Activated CD8-positive, alpha-beta memory T cell treated with anti-CD3 and anti-CD28 coated beads for 36 hours (primary cell): ENCODE results near the gene NID1. TPM values are rescaled to one million over a fixed set of nuclear protein-coding genes. Genes with fewer than 3 reads are reported as not detected.

ENCODE experiments used
- CTCF ChIA-PET: fragments of 350-600 bp; sonication (Branson Sonifier 250); formaldehyde crosslinking; loops from one replicate; lab custom pipeline; 2021; ENCODE audit warnings: antibody characterized with exemption; lab: Charles Lee
- POLR2A ChIA-PET: fragments of 350-600 bp; sonication (Branson Sonifier 250); formaldehyde crosslinking; loops from one replicate; lab custom pipeline; 2021; ENCODE audit warnings: antibody characterized with exemption; lab: Charles Lee
- total RNA-seq, 2 experiments: library from RNA; stranded (reverse); gene quantifications; one replicate each; pipeline ENCODE4 v1.2.3, GENCODE V29; 2021

The NID1 gene
- total RNA-seq, 2 experiments from 2014 or later, result 0.08 TPM

DNA sequence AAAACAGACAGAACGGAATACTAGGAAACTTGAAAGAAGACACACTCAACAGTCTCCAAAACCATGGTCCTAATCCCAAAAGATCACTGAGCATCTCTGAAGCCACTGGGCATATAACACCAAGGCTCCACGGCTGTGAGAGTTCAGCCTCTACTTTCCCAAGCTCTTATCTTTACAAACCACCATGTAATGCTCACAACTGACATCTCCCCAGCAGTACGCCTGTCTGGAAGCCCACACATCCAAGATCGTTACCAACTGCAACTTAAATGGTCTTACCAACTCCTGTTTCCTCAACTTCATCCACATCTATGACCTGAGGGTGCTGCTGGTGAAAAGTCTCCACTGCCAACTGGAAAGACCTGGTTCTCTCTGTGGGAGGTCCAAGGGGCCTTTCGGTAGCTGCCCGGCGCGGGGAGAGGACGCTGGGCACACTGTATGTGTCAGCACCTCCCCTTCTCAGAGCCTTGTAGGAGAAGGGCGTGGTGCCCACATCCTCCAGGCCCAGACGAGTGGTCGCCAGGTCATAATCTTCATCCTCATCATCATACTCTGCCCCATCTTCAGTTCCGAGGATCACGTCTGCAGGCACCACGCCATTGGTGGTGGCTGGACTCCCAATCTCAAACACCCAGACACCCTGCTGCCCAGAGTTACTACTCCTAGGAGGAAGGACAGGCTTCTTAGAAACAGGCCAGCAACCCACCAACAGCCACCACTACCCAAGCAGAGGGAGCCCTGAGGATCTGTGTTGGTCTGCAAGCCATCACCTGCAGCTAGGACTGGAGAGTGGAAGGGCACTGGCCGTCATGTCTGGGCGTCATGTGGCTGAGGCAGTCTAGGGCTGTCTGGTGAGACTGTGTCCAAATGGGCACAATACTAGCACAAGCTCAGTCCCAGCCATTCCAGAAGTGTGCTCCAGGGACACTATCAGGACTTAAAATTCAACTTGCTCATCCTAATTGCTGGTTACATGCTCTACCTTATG lies 23.0 kb downstream of the NID1 start:
- ChIA-PET POLR2A (no interaction called here), CTCF (interaction anchor here (0.6 to 0.7 kb wide), 2 partner anchors 21 to 498 kb away, joined by 3 to 4 read pairs; no protein-coding TSS in a partner anchor)

DNA sequence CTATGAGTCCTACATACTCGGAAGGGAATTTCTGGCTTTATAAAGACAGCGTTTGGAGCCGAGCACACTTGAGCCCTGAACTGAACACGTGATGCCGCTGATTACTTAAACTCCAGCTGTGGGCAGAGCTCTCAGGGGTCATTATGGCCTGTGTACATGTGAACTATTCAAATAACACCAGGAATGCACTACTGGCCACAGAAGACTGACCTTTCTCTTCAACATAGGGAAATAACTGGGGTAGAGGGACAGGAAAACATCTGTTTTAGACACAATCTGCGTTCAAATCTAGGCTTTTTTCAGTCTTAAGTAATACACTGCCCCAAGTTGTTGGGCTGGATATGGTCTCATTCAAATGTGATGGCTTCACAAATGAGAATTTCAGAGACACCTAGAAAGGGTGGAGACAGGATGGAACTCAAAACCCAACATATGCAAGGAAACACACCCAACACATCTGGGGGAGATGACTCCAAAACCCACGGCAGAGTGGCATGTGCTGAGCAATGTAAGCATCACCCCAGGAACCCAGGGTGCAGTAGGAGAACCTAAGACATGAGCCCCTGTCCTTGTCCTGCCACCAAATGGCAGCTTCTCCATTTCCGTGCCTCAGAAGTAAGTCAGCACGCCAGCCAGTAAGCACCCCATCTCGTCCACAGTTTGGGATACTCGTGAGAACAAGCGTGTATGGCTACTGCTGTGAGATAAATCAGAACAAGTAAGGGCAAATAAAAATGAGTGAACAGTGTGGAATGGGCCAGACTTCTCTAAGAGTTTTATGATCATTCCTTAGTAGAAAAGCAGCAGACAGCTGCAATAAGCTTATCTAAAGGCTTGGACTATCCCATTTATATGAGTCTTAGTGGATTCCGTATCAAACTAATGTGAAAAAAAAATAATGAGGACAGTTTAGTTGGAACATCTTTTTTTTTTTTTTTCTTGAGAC lies 24.9 kb downstream of the NID1 start:
- CTCF ChIA-PET, result no interaction called here
- POLR2A ChIA-PET, result no interaction called here

DNA sequence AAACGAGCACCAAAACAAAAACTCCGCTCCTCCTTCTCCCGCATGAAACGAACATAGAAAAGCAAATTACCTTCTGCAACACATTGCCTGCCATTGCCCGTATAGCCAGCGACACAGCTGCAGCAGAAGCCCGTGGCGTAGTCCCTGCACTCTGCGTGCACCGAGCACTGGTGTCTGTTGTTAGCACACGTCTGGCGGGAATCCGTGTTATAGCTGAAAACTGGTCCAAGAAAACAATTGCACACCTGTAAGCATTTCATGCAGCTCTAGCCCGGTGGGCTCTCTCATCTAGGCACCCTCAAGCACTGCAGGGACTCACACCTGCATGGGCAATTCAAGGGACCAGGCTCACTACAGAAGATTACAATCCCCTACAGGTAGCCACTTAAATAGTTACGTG lies 26.9 kb downstream of the NID1 start:
- CTCF ChIA-PET, result no interaction called here
- POLR2A ChIA-PET, result no interaction called here

DNA sequence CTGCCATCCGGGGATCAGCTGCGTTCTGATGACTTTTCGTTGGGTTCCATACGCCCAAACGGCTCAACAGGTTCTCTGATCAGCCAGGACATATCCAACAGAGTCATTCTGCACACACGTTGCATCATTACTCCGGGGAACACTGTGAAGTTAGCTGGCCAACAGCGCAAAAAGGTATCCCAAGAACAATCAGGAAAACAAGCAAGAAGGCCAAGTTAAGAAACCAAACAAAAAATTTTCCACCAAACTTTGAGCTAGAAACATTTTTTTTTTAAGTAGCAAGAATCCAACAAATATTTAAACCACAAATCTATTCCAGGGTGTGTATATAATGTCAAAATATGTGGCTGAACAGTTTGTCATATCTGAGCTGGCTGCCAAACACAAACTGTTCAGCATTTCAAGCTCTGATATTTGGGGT lies 29.2 kb downstream of the NID1 start:
- ChIA-PET POLR2A (no interaction called here), CTCF (no interaction called here)

DNA sequence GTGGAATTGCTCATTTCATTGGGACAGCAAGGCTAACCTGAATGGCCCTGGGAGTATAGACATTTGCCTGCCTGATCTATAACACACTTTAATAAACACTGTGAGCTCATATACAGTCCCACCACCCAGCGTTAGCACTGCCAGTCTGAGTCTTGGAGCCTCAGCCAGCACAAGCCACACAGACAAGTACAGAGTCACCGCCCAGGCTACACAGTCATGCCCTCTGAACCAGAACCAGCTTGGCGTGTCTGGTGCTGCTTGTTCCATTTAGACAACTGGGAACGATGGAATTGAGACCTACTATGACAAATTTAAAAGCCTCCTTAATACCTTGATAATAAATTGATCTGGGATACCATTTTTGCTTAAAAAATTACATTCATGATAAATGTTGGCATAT lies 31.6 kb downstream of the NID1 start:
- ChIA-PET CTCF (no interaction called here), POLR2A (no interaction called here)

DNA sequence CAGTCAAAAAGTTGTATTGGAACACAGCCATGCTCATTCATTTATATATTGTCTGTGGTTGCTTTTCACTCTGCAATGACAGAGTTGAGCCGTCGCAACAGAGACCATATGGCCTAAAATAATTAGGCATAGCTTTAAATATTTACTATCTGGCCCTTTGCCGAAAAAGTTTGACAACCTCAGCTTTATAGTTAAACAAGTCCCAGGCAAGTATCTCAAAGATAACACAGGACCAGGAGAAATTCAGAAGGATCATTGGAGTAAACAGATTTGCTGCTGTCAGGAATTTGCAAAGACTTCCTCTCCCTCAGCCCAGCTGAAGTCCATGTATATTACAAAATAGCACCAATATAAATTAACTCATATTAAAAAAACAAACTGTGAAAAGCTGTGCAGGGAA lies 34.4 kb downstream of the NID1 start:
- ChIA-PET CTCF (interaction anchor here (0.6 kb wide), 1 partner anchor 570 kb away, joined by 3 read pairs; no protein-coding TSS in a partner anchor), POLR2A (no interaction called here)

DNA sequence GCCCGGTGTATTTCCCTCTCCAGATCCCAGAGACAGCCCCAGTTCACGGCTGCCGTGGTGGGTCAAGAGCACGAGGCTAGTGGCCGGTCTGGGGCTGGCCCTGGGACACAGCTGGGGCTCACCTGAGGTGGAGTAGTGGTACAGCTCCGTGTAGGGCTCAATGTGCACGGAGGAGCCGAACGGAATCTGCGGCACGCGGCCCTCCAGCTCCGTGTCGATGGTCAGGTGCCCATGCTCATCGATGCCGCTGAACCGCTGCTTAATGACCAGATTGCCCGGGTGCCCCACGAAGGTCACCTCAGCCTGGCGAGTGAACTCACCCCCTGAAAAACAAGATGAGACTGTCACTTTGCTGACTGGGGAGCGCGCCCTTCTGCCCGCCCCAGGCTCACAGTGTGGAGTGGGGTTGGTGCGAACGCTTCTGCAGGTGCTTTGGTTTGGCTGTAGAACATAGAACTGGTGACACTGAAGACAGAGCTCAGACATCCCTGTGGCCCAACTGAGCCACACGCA lies 35.4 kb downstream of the NID1 start:
- ChIA-PET POLR2A (no interaction called here), CTCF (interaction anchor here (0.5 kb wide), 1 partner anchor 454 kb away, joined by 3 read pairs; no protein-coding TSS in a partner anchor)

DNA sequence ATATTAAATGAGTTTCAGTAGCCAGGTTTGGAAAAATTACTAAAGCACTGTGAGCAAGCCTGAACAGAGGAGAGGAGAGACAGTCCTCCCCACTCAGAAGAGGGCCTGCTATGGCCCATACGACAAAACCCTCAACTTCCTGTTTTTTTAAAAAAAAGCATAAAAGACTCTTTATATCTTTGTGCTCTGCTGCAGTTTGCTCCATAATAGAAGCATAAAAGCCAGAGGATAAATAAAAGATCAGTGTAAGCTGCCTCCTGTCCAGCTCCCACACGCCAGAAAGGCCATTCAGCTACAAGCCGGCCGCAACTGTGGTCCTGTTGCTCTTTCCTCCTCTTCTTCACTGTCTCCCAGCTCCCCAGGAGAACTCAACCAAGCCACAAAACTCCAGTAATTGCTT lies 37.8 kb downstream of the NID1 start:
- POLR2A ChIA-PET, result interaction anchor here (0.7 kb wide), 1 partner anchor 297 kb away, joined by 5 read pairs; no protein-coding TSS in a partner anchor
- CTCF ChIA-PET, result no interaction called here

DNA sequence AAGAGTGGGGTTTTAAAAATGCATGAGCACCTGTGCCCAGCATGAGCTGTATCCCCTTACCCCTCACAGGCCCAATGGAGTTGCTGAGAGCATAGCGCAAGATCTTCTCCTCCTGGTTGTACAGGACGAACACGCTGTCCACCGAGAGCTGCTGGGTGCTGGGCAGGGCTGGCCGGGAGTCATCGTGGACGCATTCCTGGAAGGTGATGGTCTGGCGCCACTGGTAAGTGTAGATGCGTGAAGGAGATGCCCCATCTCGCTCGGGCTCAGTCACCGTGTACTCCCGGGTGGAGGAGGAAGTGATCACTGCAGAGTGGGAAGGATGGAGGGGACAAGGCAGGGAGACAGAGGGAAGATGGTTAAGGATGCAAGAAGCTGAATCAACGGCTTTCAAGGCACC lies 39.1 kb downstream of the NID1 start:
- CTCF ChIA-PET, result no interaction called here
- POLR2A ChIA-PET, result no interaction called here

DNA sequence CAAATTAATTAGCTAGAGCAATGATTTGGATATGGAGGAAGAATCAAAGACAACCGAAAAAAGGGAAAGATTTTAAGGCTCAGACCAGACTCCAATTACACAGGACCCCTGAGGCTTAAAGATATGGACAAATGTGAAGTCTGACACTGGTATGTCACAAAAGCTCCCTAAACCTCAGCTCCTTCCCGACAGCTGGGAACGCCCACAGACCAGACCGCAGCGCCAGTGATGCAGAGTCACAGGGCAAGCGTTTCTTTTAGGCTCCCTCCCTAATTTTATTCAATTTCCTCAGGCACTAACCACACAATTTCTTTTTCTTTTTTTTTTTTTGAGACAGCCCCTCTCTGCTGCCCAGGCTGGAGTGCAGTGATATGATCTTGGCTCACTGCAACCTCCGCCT lies 40.2 kb downstream of the NID1 start:
- ChIA-PET POLR2A (no interaction called here), CTCF (no interaction called here)

DNA sequence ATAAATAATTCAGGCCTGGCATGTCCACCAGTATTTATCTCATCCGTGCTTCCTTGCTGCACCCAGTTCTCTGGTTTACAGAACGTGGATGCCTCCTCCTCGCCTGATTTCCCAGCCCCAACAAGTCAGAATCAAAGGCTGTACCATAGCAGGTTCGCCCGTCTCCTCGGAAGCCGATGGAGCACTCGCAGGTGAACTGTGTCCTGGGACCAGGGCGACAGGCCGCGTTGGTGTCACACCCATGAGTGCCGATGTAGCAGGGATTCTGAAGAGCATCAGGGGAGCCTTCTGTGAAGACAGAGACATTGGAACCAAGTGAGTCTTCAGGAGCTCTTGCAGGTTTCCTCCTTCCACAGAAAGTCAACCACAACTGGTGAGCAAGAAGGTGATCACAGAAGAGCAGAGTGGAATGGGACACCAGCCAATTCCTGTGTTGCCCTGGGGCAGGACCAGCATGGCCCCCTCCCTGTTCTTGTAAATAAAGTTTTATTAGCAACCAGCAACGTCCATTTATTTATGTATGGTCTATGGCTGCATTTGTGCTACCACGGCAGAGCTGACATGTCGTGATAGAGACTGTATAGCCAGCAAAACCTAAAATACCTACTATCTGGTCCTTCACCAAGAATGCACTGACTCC lies 40.8 kb downstream of the NID1 start:
- CTCF ChIA-PET, result no interaction called here

DNA sequence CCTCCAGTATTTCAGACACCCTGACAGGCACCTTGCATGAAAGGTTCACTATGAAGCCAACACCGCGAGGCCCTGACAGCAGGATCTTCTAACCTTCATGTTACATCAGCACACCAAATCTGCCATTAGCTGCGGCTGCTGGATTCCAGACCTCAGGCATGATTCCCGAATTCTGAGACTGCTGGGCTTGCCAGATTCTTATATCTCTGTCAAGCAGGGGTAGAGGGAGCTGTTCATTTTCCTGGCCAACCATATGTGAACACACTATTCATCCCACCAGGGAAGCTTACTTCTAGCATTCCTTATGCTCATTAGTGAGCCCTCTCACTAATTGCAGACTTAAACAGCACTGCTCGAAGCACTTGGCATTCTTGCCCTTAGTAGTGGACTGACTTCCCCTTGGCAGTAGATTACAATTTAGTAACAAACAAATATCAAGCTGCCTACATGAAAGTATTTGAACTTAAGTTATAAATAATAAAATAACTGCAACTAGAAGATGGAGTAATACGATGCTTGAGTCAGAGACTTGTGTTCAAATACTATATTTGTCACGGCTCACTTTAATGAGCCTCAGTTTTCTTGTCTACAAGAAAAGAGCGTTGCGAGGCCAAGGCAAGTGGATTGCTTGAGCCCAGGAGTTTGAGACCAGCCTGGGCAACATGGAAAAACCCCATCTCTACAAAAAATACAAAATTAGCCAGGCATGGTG lies 43.3 kb downstream of the NID1 start:
- POLR2A ChIA-PET, result no interaction called here
- CTCF ChIA-PET, result interaction anchor here (1.0 kb wide), 1 partner anchor 20 kb away, joined by 3 read pairs; no protein-coding TSS in a partner anchor

More for the DNA sequence above, 40.8 kb downstream of the NID1 start:
- POLR2A ChIA-PET, result no interaction called here

DNA sequence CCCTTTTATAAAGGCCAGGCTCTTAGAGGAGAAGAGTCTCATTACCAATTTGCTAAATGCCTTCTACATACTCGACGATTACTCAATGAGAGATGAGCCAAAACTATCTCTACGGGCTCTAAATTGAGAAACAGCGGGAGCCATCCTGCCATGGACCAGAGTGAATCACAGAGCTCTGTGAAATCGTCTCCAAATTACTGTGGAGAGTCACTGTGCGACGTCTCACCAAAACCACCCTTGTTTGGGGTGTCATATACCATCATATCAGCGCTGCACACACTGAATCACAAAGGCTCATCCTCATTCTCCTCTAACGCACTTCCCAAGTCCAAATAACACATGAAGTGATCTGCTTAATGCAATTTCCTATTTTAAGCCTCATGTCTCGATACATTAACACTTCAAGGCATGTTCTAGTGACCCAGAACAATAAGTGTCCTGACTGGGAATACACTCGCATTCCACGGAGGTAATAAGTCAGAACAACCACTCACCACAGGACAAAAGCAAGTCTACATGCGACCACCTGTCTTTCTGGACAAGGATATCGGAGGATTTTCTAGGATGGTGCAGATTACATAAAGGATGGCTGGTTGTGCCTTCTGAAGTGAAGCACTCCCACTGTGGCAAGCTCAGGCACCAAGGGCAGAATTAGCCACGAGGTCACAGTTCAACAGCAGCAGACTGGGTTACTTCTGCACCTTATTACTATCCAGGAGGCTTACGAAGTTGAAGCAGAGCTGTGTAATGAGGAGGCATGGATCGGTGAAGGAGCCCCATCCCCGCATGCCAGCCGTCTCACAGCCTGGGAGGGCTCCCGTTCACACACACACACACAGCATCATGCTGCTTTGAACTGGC lies 44.3 kb downstream of the NID1 start:
- POLR2A ChIA-PET, result no interaction called here
- CTCF ChIA-PET, result interaction anchor here (1.0 kb wide), 1 partner anchor 21 kb away, joined by 3 read pairs; no protein-coding TSS in a partner anchor

DNA sequence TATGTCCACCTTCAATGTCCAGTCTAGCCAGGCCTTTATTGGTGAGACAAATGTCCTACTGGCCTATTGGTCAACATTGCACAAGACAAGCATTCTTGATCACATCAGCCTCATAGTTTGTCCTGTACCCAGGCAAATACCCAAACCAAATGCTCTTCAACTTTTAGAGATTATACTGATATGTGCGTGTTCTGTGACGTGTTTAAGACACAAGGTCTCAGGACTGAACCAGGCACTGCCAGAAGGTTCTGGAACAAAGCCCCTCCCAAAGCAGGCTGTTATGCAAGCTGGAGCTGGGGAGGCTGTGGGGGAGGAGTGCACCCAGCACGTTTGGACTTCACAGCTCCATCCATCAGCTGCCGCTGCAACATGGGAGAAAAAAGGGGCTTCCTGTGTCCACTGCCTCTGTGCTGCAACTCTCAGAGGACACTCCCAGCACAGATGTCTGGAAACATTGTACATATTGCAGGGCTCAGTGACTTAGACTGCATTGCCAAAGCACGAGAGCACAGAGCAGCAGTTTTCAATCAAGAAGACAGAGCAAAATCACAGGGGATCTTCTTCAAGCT lies 45.9 kb downstream of the NID1 start:
- ChIA-PET CTCF (interaction anchor here (0.6 kb wide), 1 partner anchor 162 kb away, joined by 3 read pairs; no protein-coding TSS in a partner anchor), POLR2A (no interaction called here)

DNA sequence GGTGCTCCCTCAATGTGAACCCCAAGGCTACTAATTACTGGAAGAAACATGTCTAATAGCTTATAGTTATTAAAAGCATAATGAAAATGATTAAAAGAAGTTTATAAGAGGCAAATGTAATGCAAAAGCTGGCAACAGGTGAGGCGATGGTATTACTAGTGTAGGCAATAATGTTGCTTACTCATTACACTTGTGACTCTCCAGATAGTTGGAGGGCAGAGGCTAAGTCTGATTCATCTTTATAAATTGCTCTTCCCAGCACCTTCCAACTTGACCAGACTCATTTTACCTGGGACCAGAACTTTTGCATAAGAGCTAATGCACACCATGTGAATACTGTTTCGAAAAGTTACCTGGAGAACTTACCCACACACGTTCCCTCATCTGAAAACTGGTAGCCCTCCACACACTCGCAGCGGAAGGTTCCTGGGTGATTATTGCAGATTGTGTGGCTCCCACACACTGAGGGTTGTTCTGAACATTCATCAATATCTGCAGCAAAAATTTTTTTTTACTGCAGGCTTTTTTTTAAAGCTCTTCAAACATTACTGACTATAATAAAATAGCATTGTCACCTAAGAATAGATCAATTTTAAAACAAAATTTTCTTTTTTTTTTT lies 48.0 kb downstream of the NID1 start:
- ChIA-PET POLR2A (no interaction called here), CTCF (interaction anchor here (1.3 kb wide), 1 partner anchor 15 kb away, joined by 3 read pairs; no protein-coding TSS in a partner anchor)

DNA sequence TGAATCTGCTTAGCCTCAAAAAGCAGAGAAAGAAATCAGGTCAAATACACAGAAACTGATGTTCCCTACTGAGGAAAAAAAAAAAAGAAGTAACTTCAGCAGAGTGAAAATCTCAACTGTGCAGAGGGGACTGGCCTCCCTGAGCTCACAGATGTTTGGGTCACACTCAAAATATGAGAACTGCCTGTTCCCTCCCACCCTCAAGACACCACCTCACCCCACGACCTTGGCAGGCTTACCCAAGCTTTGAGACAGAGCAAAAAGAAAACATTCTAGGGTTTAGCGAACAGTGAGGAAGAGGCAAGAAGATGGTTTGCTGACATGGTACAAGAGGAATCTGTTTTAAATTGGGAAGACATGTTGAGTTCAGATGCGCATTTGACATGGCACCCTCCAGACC lies 48.8 kb downstream of the NID1 start:
- POLR2A ChIA-PET, result no interaction called here
- CTCF ChIA-PET, result interaction anchor here (0.7 to 1.3 kb wide), 2 partner anchors 14 to 561 kb away, joined by 3 read pairs; no protein-coding TSS in a partner anchor
